ENCODE measurements around the gene GKN1. TPM values are rescaled to one million over a fixed set of nuclear protein-coding genes. Genes with fewer than 3 reads are reported as not detected.

Gene GKN1
- total RNA-seq, 2 donors from 2014 or later = not detected

DNA sequence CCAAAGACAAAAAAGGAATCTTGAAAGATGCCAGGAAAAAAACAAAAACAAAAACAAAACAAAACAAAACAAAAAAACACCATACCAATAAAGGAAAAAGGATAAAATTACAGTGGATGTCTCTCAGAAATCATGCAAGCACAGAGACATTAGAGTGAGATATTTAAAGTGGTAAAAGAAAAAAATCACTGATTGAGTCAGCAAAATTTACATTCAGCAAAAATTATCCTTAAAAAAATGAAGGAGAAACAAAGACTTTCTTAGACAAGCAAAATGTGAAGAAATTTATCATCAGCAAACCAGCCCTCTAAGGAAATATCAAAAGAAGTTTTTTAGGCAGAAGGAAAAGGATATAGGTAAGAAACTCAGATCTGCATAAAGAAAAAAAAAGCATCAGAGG, 10.2 kb upstream of the GKN1 start:
- ATAC-seq (no peak), DNase-seq (no peak)
- Histone ChIP-seq H3K4me1 (no peaks in the 10 kb centered on the region), H3K36me3 (replicated peaks in 1 of 2; ENCODE audit: insufficient read depth in 1 of 2, low read depth in 2 of 2) (no peaks in the 10 kb centered on the region), H3K4me3 (no peak overlapping the region), H3K9me3 (no peaks in the 10 kb centered on the region), H3K27me3 (no peaks in the 10 kb centered on the region), H3K27ac (no peak overlapping the region)
- intact Hi-C loops (cut with DNase I) = no loop called here
- no peak for TF ChIP-seq POLR2A (IDR thresholded peaks at IDR 0.05)

DNA sequence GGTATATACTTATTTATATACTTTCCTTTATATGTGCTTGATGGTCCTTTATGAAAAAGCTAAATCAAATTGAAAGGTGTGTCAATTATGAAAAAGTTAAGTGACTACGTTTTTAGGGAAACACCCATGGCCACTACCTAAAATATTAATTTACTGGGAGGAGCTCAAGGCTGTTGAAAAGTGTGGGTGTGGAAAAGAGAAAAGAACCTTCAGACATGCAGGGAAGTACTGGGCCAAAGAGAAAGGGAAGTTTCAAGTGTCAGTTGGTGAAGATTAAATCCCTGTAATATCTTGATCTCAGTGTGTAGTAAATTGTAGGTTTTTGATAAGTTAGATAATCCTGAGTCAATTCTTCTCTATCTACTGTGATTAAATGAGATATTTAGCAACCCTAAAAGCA, 6.2 kb upstream of the GKN1 start:
- H3K4me1 ChIP-seq = no peaks in the 10 kb centered on the region
- no peak for DNase-seq
- no peak for TF ChIP-seq CTCF (IDR thresholded peaks at IDR 0.05)
- TF ChIP-seq POLR2A (IDR thresholded peaks at IDR 0.05) = no peak
- no peaks in the 10 kb centered on the region for H3K27me3 ChIP-seq
- H3K4me3 ChIP-seq = no peak overlapping the region
- 63 to 89% methylated on average over 1 of the region's 1 CpG for WGBS, 2 donors
- H3K36me3 ChIP-seq (replicated peaks in 1 of 2; ENCODE audit: insufficient read depth in 1 of 2, low read depth in 2 of 2) = no peaks in the 10 kb centered on the region
- H3K27ac ChIP-seq = no peak overlapping the region
- intact Hi-C loops (cut with DNase I) = no loop called here
- no peak for ATAC-seq
- H3K9me3 ChIP-seq = no peaks in the 10 kb centered on the region

DNA sequence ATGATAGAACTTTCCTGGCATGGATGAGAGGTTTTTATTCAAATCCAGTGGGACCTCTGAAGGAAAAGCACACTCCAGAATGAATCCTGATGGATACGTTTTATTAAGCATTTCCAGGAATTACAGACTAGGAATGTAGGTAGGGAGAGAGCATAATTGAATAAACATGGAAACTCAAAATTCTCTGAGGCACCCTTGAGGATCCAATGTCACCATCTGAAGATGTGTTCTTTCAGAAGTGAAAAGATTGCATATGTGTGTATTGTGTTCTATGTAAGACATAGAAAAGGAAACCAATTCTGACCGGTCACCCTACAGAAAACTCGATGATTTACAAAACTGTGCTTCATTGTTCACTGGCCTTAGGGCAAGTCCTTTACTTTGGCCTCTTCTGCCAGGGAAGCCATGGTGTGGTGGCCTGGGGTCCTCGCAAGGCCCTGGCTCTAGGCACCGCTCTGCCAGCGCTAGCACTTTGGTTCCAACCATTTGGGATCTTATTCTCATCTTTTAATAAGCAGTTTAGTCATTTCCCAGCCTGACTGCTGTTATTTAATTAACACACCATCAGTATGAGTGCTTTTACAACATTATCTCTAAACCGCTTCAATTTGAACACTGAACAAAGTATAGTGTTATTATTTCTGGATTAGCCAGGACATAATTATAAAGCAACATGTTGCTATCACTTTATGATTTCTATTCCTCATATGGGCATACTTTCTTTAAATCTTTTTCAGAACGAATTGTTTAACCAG, 4.5 kb upstream of the GKN1 start:
- Histone ChIP-seq H3K9me3 (no peaks in the 10 kb centered on the region), H3K36me3 (replicated peaks in 1 of 2; ENCODE audit: insufficient read depth in 1 of 2, low read depth in 2 of 2) (no peaks in the 10 kb centered on the region), H3K27me3 (no peaks in the 10 kb centered on the region), H3K4me1 (no peaks in the 10 kb centered on the region), H3K27ac (no peak overlapping the region), H3K4me3 (no peak overlapping the region)
- 78 to 83% methylated on average over 8 of the region's 8 CpGs for whole genome bisulfite sequencing, 2 donors
- intact Hi-C loops (cut with DNase I) = no loop called here
- DNase-seq = no peak
- ATAC-seq = no peak
- no peak for TF ChIP-seq POLR2A (IDR thresholded peaks at IDR 0.05)
- TF ChIP-seq CTCF (IDR thresholded peaks at IDR 0.05) = no peak

DNA sequence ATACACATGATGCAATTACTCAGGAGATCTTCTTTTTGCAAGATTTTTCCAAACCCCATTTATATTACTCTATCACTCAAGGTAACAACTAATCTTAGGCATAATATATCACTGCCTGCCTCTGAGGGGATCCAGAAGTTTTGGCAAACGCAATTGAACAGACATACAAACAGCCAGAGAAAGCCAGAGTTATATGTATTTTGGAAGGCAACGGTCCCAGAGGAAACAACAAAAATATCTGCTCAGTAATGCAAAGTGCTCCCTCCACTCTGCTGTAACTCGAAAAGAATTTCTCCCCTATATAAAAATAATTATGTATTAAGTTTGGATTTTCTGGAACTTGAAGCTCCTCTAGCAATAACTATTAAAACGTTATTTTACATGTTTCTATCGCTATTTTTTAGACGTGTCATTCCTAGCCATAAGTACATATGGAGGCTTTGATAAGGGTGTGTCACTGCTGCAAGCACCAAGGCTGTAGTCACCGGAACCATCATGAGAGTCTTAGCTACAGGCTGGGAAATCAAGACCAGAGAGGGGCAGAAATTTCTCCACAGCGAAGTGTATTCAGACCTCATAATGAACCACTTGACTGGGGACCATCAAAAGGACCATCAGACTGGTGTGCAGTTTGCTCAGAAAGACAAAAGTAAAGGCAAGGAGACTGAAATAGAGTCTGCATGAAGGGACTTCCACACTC, 3.7 kb upstream of the GKN1 start:
- no peaks in the 10 kb centered on the region for H3K27me3 ChIP-seq
- no peak overlapping the region for H3K4me3 ChIP-seq
- H3K9me3 ChIP-seq = no peaks in the 10 kb centered on the region
- intact Hi-C loops (cut with DNase I) = no loop called here
- no peaks in the 10 kb centered on the region for H3K36me3 ChIP-seq (replicated peaks in 1 of 2; ENCODE audit: insufficient read depth in 1 of 2, low read depth in 2 of 2)
- no peaks in the 10 kb centered on the region for H3K4me1 ChIP-seq
- 72 to 79% methylated on average over 8 of the region's 8 CpGs for WGBS, 2 donors
- H3K27ac ChIP-seq = no peak overlapping the region
- TF ChIP-seq POLR2A (IDR thresholded peaks at IDR 0.05) (no peak), CTCF (IDR thresholded peaks at IDR 0.05) (no peak)
- ATAC-seq = no peak
- DNase-seq = no peak

DNA sequence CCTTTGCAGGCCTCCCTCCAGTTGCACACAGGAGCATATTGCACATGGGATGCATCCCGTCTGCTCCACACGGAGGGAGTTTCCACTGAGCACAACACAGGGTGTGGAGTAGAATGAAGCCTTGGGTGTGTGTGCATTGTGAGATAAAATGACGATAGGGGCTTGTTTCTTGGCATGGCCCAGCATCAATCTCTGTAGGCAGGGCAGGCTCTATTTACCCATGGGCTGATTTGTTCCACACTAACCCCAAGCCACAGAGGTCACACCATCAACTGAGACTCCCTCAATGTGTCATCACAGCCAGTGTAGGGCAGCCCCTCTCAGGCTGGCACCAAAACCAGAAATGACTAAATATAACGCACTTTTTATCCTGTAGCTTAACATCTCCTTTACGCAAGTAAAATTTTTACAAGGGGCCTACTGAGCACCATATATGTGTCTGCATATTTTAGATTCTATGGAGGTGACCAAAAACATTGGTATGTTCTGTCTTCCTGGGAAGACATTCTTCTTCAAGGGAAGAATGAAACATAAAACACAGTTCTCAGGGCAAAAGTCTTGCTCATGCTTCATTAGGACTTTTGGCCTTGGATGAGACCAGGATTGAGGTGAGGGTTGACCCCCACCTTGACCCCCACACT, 2.7 kb upstream of the GKN1 start:
- TF ChIP-seq CTCF (IDR thresholded peaks at IDR 0.05) = no peak
- intact Hi-C loops (cut with DNase I) = no loop called here
- no peaks in the 10 kb centered on the region for H3K4me1 ChIP-seq
- H3K9me3 ChIP-seq = no peaks in the 10 kb centered on the region
- DNase-seq = peak in 1 of 4 donors; percentile 5
- ATAC-seq = no peak
- H3K27me3 ChIP-seq = no peaks in the 10 kb centered on the region
- 50 to 53% methylated on average over 5 of the region's 5 CpGs for WGBS, 2 donors
- H3K36me3 ChIP-seq (replicated peaks in 1 of 2; ENCODE audit: insufficient read depth in 1 of 2, low read depth in 2 of 2) = no peaks in the 10 kb centered on the region
- H3K27ac ChIP-seq = no peak overlapping the region
- H3K4me3 ChIP-seq = no peak overlapping the region

All from body of pancreas (tissue), 4 donors.